ENCODE measurements around the gene LY6G5B. TPM values are rescaled to one million over a fixed set of nuclear protein-coding genes. Genes with fewer than 3 reads are reported as not detected.

The LY6G5B gene, protein sequence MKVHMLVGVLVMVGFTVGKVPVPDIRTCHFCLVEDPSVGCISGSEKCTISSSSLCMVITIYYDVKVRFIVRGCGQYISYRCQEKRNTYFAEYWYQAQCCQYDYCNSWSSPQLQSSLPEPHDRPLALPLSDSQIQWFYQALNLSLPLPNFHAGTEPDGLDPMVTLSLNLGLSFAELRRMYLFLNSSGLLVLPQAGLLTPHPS
- 1.1 and 5.3 TPM in 2 replicates for total RNA-seq

DNA sequence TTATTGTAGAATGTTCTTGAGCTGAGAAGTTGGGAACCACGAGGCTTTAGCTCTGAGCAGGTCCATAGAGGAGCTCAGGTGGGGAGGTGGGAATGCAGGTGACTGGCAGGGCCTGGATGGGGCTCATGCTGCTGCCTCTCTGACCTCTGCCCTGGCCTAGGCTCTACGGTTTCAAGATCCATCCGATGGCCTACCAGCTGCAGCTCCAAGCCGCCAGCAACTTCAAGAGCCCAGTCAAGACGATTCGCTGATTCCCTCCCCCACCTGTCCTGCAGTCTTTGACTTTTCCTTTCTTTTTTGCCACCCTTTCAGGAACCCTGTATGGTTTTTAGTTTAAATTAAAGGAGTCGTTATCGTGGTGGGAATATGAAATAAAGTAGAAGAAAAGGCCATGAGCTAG is at the start of gene LY6G5B:
LY6G5B (plus strand) TSS at position 301 of the 400 bp plus-strand sequence. CDS start 975 bp downstream, outside the sequence.

DNA sequence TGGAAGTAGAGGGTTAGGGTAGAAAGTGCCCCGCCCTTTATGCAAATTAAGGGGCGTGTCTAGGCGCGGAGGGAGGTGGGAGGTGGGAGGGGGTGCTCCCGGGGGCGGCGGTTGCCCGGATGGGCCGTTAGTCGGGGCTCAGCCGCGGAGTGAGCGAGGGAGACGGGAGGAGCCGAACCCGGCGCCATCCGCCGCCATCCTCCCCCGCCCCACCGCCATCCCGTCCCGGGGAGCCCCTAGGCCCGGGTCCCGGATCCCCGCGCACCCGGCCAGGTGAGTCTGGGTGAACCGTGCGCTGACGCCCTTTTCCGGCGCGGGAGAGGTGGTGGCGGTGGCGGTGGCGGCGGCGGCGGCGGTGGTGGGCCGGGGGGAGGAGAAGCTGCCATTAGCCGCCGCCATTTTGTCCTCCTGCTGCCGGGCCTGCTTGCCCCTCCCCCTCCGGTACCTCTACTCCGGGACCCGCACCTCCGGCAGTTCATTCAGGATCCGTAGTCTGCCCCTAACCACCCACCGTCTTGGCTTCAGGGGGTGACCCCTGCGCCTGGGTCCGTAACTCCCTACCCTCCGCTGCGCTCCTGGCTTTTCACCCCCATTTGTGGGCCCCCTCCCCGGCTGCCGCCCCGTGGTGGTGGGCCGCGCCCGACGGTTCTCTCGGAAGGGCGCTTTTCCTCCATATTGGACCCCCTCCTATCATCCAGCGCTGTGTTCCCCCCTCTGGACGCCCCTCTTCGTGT is 49.0 kb upstream of the LY6G5B start, which contains the start of gene PRRC2A:
PRRC2A (plus strand) TSS at position 130 of the 734 bp plus-strand sequence. CDS start 2,075 bp downstream, outside the sequence.

DNA sequence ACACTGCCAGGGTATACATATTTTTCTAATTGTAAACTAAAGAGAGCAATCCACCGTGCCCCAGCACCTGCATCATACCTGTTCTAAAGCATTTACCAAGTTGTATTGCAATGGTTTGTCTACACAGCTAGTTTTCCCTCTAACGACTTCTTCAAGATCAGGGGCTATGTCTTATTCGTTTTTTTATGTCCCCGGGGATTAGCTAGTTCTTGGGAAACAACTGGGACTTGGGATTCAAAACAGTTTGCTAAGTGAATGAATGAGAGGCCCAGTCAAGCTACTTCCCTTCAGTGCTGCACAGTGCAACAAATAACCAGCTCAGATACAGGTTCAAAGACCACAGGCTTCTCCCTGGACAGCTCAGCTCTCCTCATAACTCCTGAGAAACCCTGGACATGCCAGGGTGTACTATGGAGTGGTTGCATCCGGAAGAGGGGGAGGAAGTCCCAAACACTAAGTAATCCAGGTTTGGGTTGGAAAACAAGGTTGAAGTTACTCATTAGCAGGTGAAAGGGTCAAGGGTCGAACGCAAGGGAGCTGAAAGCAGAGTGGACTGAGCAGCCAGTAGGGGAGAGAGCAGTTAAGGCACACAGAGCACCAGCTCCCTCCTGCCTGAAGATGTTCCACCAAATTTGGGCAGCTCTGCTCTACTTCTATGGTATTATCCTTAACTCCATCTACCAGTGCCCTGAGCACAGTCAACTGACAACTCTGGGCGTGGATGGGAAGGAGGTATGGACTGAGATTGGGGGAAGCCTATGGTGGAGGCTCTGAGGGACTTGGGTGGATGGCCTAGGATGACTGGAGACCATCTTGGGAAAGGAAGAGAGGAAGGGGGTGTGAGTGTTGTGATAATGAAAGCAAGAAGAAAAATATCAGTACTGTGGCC is 14.2 kb upstream of the LY6G5B start, which contains the start of gene APOM:
APOM (plus strand) TSS at position 546 of the 889 bp plus-strand sequence; CDS start at position 619, 73 bp downstream.

DNA sequence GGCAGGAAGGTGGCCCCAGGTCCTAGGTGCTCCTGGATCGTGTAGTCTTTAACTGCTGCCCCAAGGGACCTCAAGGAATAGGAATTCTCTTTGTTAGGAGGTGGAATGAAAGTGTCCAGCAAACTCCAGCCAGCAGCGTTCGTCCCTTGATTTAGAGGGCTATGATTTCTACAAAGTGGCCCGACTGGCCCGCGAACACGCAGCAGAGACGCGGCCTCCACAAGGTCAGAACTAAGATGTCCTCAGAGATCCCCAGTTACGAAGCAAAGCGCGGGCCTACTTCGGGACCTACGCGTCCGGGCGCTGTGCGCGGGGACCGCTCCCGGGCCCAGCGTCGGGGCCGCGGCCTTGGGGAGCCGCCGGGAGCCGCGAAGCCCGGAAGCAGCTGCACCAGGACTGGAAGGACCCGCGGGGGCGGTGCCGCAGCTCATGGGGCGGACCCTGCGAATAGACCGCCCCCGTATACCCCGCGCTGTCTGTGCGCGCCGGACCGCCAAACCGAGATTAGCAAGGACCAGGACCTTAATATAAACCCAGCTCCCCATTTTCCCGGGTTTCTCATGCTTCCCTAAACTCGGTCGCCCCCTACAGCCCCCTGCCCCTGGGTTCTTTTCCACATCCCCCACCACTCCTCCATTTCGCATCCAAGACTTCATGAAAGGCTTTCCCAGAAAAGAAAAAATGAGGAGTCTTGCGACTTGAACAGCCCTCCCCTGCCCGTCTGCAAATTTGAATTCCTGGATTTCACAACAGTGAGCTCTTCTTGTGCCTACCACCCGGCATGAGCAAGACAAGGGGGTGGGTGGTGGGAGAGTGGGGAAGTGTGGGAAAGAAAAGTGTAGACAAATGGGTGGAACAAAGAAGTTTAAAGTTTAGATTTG is 9.2 kb upstream of the LY6G5B start, which contains the start of gene C6orf47:
C6orf47 (minus strand) TSS at position 398 of the 881 bp plus-strand sequence. CDS start 831 bp downstream, outside the sequence.

DNA sequence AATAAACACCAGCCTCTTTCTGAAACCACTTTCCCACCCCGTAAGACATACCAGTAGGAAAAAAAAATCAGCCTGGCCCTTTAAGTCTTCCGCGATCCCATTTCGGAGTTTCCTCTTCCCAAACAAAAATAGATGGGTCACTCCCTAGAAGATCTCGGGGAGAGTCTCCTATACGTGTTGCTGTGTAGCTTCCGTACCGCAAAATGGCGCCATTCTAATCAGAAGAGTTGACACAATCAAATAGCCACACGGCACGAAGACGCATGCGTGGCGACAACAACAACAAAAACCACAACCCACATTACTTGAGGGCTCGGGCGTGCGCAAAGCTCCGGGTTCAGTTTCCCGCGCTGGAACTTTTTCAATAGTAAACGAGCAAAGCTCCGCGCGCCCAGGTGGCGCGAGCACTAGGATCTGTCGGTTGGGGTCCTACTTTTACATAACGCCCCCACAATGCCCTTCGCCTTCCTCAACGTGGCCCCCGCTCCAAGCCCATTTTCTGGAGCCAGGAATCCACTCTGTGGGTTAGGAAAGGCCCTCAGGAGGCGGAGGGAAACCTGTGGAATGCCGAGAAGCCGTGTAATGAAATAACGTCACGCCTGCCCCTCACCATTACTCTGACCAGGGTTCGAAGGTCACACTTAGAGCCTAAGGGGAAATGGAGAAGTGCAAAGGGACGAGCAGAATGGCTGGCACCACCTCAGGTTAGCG is 4.8 kb upstream of the LY6G5B start, which contains the start of gene GPANK1:
GPANK1 (minus strand) TSS at position 208 of the 711 bp plus-strand sequence. CDS start 519 bp downstream, outside the sequence.

DNA sequence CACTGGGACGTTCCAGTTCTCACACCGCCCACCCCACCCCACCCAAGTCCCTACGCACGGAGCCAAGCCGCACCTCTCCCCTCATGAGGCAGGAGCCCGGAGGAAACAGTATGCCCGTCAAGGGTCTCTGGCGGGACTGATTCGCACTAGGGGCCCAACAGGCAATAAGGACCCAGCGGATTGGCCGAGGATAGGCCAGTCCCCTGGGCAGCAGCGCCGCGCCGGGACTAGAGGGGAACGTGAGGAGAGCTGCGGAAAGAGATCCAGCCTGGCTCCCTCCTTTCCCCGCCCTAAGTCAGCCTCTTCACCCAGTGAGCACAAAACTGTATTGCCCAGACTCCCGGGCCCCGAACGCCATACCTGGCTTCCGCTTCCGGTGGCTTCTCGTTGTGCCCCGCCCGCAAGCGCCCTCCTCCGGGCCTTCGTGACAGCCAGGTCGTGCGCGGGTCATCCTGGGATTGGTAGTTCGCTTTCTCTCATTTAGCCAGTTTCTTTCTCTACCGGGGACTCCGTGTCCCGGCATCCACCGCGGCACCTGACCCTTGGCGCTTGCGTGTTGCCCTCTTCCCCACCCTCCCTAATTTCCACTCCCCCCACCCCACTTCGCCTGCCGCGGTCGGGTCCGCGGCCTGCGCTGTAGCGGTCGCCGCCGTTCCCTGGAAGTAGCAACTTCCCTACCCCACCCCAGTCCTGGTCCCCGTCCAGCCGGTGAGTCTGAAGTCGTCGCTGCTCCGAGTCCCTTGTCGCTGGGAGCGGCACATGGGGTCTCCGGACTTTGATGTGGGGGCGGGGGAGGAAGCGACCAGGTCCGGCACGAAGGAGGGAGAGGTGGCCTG is 4.1 kb upstream of the LY6G5B start, which contains the start of gene CSNK2B:
CSNK2B (plus strand) TSS at position 580 of the 836 bp plus-strand sequence. CDS start 752 bp downstream, outside the sequence.

DNA sequence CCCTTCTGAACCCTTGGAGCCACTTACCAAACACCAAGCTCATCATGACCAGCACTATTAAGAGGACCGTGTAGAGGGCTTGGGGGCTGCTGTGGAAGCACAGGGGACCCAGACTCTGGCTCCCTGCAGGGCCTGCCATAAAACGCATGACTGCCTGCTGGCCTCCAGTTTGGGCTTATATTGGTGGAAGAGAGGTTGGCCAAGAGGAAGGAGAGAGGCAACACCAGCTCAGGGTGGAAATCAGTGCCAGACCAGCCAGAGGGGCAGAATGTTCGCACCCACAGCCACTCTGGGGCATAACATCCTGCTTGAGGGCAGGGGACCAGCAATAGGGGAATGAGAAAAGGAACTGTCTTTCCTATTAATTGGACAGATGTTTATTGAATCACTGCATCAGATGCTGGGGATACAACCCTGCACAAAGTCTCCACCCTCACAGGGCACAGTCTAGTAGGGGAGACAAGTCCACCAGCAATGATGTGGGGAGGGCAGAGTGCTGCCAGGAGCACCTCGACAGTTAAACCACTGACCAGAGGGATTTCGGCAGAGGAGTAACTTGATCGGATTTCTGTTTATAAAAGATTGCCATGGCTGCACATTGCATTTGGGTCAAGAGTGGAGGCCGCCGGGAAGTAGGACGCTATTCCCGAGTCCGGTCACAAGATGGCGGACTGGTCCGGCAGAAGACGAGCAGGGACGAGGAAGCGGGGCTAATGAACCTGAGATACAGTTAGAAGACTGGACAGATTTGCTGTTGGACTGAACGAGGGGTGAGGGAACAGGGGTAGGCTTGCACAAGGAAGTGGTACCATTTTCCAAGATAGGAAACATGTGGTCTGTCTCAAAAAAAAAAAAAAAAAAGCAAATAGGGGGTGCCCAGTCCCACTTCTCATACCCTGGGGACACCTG is 10.7 kb downstream of the LY6G5B start, which contains the start of gene LY6G5C:
LY6G5C (minus strand) TSS at position 842 of the 909 bp plus-strand sequence; CDS start at position 148, 694 bp downstream.

DNA sequence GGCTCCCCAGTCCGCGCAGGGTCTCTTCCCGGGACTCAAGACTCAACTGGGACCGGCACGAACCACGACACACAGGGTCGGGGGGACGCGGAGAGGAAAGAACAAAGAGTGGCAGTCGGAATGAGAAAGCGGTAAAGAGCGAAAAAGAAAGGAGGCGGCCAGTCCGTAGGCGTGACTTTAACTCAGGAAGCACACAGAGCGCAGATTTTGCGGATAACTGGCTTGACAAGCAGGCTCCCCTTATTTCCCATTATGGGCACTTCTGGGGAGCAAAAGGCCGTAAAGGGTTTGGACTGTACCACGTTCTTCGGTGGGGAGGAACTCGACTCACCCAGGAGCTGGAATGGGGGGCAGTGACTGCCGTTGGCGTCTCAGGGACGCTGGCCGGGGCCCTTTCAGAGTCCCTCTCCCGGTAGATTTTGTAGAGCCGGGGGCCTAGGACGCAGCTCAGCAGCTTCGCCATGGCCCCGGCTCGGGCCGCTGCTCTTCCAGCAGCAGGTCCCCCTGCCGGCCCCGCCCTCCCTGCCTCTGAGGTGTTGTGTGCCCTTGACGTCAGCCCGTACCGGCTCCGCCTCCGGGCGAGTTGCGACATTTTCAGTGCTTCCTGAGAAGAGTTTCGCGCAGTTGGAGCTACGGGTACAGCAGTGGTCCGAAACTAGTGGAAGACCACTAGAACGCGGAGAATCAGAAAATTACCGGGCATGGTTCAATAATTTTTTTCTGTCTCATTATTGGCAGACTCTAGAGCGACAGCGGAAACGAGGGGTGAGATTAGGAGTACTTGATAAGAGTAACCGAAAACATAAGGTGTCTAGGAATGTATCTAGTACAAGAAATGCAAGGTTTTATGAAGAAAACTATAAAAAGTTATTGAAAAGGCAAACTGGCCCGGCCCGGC is 33.3 kb downstream of the LY6G5B start, which contains the start of gene ABHD16A:
ABHD16A (minus strand) TSS at position 506 of the 898 bp plus-strand sequence; CDS start at position 463, 43 bp downstream.

DNA sequence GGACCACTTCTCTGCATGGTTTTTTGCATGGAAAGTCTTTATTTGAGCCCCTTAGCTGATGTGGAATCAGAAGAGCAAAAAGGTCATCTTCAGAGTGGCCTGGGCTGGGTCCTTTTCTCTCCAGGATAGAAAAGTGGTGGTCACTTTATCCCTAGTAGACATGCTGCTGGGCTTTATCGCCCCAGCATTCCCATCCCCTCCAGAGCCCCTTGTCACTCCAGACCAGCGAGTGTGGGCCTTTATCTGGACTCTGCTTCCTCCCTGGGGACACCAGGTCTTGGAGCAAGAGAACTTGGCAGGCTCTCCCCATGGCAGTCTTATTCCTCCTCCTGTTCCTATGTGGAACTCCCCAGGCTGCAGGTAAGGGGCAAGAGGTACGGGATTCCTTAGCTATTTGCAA is 36.8 kb downstream of the LY6G5B start, which contains the start of gene LY6G6F:
LY6G6F (plus strand) TSS at position 268 of the 400 bp plus-strand sequence; CDS start at position 309, 41 bp downstream.

DNA sequence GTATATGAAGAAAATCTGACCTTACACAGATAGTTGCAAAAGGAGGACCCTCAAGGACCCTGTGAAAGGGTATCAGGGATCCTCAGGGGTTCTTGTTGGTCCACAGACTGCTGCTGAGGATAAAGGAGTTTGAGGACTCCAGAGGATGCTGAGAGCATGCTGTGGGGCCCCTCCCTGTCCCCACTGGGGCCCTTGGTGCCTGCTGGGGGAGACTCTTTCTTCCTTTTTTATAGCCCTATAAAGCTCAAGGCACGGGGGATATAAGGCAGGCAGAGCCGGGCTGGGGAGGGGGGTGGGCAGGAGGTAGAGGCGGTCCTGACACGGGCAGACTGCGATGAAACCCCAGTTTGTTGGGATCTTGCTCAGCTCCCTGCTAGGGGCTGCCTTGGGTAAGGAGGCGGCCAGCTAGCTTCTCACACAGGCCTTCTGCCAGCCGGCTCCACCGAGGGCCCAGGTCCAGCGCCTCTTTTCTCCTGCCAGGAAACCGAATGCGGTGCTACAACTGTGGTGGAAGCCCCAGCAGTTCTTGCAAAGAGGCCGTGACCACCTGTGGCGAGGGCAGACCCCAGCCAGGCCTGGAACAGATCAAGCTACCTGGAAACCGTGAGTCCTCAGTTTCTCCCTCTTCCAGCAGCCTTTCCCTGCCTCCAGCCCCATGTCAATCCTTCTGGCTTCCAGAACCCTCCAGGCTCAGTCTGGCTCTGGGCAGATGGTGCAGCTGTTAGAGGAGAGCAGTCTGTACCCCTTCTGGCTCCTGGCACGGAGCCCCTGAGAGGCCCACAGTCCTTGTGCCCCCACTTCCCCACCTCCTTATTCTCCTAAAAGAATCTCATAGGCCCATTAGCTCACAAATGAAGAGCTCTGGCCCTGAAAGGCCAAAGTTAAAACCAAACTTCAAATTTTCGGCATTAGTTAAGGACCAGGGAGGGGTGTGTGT is 45.5 kb downstream of the LY6G5B start, which contains the start of gene LY6G6D:
LY6G6D (plus strand) TSS at position 327 of the 937 bp plus-strand sequence; CDS start at position 335, 8 bp downstream.

DNA sequence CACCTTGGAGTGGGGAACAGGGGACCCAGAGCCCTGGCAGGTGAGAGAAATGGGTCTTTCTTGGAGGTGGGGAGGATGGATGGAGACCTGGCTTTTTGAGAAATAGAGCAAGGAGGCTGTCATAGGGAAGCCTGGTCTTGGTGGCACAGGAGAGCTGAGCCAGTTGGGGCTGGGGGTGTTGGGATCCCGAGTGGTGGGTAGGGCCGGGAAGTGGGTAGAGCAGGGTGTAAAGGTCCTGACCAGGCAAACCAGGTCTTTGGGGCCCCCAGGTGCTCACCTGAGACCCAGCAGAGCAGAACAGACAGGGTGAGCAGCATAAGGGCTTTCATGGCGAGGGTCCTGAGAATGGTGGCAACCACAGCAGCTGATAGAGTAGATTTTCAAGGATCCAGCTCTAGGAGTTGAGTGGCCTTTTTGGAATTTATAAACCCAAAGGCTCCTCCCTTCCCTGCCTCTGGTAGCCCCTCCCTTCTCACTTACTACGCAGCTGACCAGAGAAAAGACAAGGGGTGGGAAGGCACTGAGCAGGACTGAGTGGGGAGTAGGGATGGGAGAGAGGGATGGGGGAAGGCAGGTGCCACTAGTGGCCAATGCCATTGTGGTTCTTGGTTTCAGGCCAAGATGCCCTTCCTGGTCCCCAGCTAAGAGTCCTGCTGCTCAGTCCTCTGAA is 51.7 kb downstream of the LY6G5B start, which contains the start of gene LY6G6C:
LY6G6C (minus strand) TSS at position 396 of the 670 bp plus-strand sequence; CDS start at position 329, 67 bp downstream.

